Mucosa of rectum (tissue), 2 donors: ENCODE measurements around the gene LCN1.

ENCODE experiments used
- H3K27ac ChIP-seq, 2 donors: one replicate each; pipeline ENCODE4 v1.7.0; 2013; ENCODE audit warnings: inconsistent platforms in 2 of 2, low read depth in 2 of 2, low read length in 2 of 2
- H3K27me3 ChIP-seq, 2 donors: one replicate each; pipeline ENCODE4 v1.7.0; 2013; ENCODE audit warnings: low read length in 2 of 2; ENCODE audit not compliant: control insufficient read depth in 2 of 2, insufficient read depth in 2 of 2
- H3K36me3 ChIP-seq, 2 donors: one replicate each; pipeline ENCODE4 v1.7.0; 2013; ENCODE audit warnings: low read length in 2 of 2; ENCODE audit not compliant: control insufficient read depth in 2 of 2, insufficient read depth in 2 of 2
- H3K4me1 ChIP-seq, 2 donors: one replicate each; pipeline ENCODE4 v1.7.0; 2013; ENCODE audit warnings: low read length in 2 of 2, mild to moderate bottlenecking in 1 of 2; ENCODE audit not compliant: control insufficient read depth in 2 of 2, insufficient read depth in 2 of 2
- H3K4me3 ChIP-seq, 2 donors: one replicate each; pipeline ENCODE4 v1.7.0; 2013; ENCODE audit warnings: low read length in 2 of 2
- H3K9ac ChIP-seq, 2 donors: one replicate each; pipeline ENCODE4 v1.7.0; 2013; ENCODE audit warnings: low read length in 2 of 2, low read depth in 1 of 2, mild to moderate bottlenecking in 1 of 2
- H3K9me3 ChIP-seq, 2 donors: one replicate each; pipeline ENCODE4 v1.7.0; 2013; ENCODE audit warnings: low read length in 2 of 2; ENCODE audit not compliant: control insufficient read depth in 2 of 2
- donor health status: healthy.
- donor health status: Normal muscosa, but diverticular disease.

Gene LCN1

DNA sequence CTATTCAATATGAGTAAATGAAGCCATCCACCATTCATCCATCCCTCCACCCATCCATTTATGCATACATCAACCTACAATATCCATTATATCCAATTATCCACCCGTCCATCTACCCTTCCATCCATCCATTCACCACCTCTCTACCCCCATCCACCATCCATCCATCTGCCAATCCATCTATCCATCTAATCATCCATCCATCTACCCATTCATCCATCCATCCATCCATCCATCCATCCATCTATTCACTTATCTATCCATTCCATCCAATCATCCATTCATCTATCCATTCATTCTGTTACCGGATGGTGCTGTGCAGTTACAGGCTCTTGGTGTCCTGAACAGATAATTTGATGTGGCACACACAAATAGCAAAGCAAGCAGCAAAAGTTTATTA is 51.0 kb downstream of the LCN1 start:
- Histone ChIP-seq H3K9me3 (no peaks in the 10 kb centered on the region), H3K36me3 (no peaks in the 10 kb centered on the region)

DNA sequence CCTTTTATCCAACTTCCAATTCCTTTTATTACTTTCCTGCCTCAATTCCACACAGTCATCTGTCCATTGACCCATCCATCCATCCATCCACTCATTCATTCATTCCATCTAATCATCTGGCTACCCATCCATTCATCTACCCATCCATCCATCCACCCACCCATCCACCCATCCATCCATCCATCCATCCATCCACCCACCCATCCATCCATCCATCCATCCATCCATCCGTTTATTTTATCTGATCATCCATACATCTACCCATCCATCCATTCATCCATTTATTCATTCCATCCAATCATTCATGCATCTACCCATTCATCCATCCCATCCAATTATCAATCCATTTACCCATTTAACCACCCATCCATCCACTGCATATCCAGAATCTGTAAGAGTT is 51.9 kb downstream of the LCN1 start:
- Histone ChIP-seq H3K4me1 (no peaks in the 10 kb centered on the region), H3K36me3 (no peaks in the 10 kb centered on the region), H3K27me3 (no peaks in the 10 kb centered on the region), H3K4me3 (no peak overlapping the region), H3K9me3 (no peaks in the 10 kb centered on the region), H3K27ac (no peak overlapping the region), H3K9ac (no peak overlapping the region)

More for the DNA sequence above, 51.0 kb downstream of the LCN1 start:
- H3K27me3 ChIP-seq = no peaks in the 10 kb centered on the region
- no peak overlapping the region for H3K9ac ChIP-seq
- no peaks in the 10 kb centered on the region for H3K4me1 ChIP-seq
- H3K4me3 ChIP-seq = no peak overlapping the region
- H3K27ac ChIP-seq = no peak overlapping the region

DNA sequence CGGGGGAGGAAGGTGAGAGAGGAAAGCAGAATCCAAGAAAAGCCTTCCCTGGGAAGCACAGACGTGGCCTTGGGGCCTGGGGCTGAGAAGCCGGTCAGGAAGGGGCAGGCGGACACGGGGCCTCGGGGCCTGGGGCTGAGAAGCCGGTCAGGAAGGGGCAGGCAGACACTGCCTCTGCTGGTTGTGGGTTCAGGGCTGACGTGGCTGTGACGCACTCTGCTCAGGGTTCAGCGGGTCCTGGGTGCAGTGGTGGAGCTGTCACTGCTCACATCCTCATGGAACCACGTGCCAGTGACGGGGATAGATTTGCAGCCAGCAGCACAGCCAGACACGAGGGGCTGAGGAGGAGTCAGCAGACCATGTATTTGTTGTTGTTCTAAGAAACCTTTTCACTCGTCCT is 53.1 kb downstream of the LCN1 start:
- H3K4me1 ChIP-seq = no peaks in the 10 kb centered on the region
- no peaks in the 10 kb centered on the region for H3K9me3 ChIP-seq

DNA sequence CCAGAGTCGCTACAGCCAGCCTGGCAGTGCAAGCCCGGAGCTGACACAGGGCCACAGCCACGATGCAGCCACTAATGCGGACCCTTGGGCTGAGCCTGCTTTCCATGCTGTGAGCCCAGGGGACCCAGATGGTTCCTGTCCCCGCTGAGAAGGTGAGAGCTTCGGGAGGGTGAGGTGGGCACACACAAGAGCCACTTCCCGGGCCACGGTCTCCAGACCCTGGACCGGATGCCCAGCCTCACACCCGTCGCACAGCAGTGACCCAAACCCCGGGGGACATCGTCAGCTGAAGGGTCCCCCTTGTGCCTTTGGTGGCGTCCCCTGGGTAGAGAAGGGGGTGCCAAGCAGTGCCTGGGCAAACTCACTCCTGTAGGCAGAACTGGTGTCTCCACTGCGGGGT is 53.7 kb downstream of the LCN1 start:
- no peaks in the 10 kb centered on the region for H3K27me3 ChIP-seq
- H3K4me3 ChIP-seq = no peak overlapping the region
- H3K27ac ChIP-seq = no peak overlapping the region
- no peaks in the 10 kb centered on the region for H3K4me1 ChIP-seq
- H3K9me3 ChIP-seq = no peaks in the 10 kb centered on the region
- H3K9ac ChIP-seq = no peak overlapping the region
- H3K36me3 ChIP-seq = no peaks in the 10 kb centered on the region

More for the DNA sequence above, 53.1 kb downstream of the LCN1 start:
- Histone ChIP-seq H3K27ac (no peak overlapping the region), H3K9ac (no peak overlapping the region), H3K36me3 (no peaks in the 10 kb centered on the region), H3K27me3 (no peaks in the 10 kb centered on the region), H3K4me3 (no peak overlapping the region)
